Activated T-cell treated with anti-CD3 and anti-CD28 coated beads, Interleukin-2, amount 50 U/mL, for 1 hour (primary cell): Measurements from ENCODE around the gene RASSF7.
A peak's percentile ranks its signal among the peaks of the same experiment; 100 is the strongest.
"Not testable (repeated sequence)": the region's sequence is repeated elsewhere in the genome, so short reads cannot be mapped to it uniquely, and the experiment has no call there.

Experiments used
- DNase-seq: peaks from one replicate; pipeline ENCODE4 v3.0.0-alpha.2; 2020

RASSF7 gene

DNA sequence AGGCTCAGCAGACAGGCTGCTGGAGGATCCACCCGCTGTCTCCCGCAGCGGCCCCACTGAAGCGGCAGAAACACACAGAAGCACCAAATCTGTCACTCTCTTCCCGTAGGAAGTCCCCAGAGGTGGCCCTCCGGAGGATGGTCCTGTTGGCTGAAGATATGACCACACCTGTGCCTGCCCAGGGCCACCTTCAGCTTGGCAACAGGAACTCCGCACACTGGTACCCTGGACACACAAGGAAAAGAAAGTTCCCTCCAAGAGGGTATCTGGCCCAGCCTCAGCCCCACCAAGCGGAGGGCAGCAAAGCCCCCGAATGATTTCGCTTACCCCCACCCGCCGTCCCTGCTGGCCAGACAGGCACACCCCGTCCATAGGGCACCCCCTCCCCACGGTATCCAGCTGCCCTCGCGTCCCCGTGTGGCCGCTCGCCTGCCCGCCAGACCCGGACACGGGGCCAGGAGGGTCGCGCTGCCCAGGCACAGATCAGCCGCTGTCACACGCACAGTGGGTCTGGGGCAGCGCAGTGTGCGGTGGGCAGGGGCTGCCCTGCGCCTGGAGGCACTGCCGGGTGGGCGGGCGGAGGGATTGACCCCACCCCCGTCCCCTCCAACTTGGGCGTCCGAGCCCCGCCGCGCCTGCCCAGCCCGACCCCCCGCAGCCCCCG is 7.0 kb downstream of the RASSF7 start:
- peak; percentile 26 for DNase-seq

GRCh38 chr11:568306-569157 is 7.8 kb downstream of the RASSF7 start:
- peak; percentile 94 for DNase-seq

DNA sequence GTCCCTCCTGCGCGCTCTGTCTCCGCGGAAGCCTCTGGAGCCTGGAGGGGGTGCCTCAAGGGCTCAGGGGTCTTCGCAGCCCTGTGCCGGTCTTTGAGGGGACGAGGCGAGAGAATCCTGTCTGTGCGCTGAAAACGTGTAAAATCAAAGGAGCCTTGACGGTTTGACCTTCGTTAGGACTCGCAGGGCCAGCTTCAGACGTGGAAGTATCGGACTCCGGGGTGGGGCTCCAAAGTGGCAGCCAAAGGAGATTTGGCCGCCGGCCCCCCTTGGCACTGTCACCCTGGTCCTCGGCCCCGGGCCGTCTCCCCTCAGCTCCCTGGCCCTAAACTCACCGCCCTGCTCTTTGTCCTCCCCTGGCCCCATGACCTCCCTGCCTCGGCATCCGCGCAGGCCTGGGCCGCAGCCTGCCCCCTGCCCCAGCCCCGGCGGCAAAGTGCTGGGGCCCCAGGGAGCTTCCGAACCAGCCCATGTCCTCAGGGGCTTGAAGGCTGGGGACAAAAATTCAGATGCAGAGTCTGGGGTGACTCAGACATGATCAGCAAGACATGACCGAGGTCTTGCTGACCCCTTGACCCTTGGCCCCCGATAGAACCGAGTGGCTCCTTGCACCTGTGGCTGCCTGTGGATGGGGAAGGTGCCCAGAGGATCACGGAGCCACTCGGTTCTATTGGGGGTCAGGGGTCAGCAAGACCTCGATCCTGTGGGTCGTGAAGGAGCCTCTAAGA is 8.6 kb downstream of the RASSF7 start:
- no peak for DNase-seq

GRCh38 chr11:571802-572185 is 11.0 kb downstream of the RASSF7 start:
- no peak for DNase-seq

GRCh38 chr11:573146-573759 is 12.5 kb downstream of the RASSF7 start:
- DNase-seq: no peak

DNA sequence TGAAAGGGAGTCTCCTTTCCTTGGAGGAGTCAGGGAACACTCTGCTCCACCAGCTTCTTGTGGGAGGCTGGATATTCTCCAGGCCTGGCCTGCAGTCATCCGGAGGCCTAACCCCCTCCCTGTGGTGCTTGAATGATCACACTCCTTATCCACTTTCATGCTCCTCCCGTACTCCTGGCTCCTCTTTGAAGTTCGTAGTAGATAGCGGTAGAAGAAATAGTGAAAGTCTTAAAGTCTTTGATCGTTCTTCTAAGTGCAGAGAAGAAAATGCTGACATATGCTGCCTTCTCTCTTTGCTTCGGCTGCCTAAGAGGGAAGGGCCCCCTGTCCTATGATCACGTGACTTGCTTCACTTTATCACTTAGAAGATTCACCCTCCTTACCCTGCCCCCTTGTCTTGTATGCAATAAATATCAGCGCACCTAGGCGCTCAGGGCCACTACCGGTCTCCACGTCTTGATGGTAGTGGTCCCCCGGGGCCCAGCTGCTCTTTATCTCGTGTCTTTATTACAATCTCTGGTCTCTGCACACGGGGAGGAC is 13.3 kb downstream of the RASSF7 start:
- not testable (repeated sequence) for DNase-seq

GRCh38 chr11:574632-575312 is 14.0 kb downstream of the RASSF7 start:
- DNase-seq: no peak

DNA sequence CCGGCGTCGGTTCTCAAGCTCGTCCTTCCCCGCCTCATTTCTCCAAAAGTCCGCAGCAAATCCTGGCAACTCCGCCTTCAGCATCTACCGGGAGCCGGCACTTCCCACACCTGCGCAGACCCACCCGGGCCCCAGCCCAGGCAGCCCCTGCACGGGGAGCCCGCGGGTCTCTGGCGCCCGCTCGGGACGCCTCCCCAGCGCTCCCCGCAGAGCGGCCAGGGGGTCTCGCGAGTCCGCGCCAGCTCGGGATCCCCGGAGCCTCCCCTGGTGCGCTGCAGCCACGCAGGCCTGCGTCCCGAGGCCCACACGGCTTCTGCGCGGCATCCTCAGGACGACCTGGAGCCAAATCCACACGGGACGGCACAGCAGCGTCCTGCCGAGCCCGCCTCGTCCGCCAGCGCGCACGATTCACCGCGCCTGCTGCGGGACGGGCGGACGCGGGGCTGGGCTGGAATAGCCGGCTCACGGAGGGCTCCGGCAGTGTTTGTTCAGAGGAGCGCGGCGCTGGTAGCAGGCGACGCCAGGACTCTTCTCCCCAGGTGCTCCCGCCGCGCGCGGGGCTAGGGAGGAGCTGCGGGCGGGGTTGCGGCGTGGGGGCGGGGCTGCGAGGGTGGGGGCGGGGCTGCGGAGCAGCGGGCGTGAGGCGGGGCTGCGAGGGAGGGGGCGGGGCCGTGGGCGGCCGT is 14.7 kb downstream of the RASSF7 start:
- DNase-seq: no peak

DNA sequence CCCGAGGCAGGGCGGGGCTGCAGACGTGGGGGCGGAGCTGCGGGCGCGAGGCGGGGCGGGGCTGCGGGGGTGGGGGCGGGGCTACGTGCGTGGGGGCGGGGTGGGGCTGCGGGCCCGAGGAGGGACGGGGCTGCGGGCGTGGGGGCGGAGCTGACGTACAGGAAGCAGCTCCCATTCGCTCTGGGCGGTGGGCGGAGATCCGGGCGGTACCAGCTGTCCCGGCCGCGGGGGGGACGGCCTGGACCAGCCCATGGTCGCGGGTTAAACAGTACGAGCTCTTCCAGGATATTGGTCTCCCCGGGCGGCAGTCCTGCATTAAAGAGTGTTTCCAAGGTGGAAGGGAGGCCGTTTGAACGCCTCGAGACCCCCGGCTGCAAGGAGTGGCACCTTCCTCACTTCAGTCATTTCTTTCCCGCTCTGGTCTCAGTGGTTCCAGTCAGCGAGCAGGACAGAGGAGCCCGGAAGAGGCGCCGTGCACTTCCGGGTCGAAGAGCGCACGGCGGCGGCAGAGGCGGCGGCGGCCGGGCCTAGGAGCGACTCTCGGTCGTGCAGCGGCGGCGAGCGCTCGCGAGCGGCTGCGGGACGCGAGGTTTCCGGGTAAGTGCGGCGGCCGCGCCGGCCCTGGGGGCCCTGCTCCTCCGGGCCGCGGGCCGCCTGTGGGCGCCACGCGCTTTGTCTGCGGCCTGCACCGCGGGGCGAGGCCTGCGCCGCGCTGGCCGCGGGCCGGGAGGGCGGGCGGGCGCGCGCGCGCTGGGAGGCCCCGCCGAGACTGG is 15.4 kb downstream of the RASSF7 start, which contains the start of gene PHRF1:
PHRF1 (plus strand) TSS at position 475 of the 773 bp plus-strand sequence. CDS start 5,043 bp downstream, outside the sequence.
- DNase-seq: peak; percentile 96

- DNase-seq: no peak
These were observed 16.2 kb downstream of the RASSF7 start for GRCh38 chr11:576811-577610.

GRCh38 chr11:577611-577894 is 16.8 kb downstream of the RASSF7 start:
- DNase-seq: no peak

DNA sequence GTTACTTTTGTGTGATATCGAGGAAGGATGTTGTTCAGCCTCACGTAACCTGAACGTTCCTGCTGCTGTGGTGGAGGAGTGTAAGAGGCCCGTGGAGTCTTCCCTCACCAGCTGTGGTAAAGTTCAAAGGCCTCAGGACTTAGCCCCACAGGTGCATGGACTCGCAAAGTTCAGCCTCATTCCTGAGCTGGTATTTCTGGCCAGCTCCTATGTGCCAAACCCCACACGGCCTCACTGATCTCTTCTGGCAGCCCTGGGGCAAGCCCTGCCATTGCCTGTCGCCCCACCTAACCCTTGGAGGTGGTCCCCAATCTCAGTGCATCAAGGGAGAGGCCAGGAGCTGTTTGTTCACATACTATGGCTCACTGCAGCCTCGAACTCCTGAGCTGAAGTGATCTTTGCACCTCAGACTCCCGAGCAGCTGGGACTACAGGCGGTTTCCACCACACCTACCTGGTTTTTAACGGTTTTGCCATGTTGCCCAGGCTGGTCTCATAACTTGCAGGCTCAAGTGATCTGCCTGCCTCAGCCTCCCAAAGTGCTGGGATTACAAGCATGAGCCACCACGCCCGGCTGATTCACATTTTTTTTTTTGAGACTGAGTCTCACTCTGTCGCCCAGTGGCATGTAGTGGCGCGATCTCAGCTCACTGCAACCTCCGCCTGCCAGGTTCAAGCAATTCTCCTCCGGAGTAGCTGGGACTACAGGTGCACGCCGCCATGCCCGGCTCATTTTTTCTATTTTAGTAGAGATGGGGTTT is 17.7 kb downstream of the RASSF7 start:
- no peak for DNase-seq

- DNase-seq: no peak
These were observed 19.2 kb downstream of the RASSF7 start for GRCh38 chr11:579830-580601.

- no peak for DNase-seq
These were observed 20.6 kb downstream of the RASSF7 start for GRCh38 chr11:581342-581741.

DNA sequence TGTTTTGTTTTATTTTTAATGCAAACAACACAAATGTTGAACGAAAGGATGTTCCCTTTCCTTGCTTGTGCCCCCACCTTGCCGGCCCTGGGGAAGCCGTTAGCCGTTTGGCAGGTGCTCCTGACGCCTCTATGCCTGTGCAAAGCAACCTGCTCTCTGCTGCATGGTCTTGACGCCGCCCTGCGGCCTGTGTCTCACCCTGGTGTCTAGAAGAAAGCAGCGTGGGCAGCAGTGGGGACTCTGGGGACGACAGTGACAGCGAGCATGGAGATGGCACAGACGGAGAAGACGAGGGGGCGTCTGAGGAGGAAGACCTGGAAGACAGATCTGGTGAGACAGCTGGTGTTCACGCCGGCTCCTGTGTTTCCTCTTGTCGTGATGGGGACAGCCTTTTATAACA is 21.0 kb downstream of the RASSF7 start:
- no peak for DNase-seq

DNA sequence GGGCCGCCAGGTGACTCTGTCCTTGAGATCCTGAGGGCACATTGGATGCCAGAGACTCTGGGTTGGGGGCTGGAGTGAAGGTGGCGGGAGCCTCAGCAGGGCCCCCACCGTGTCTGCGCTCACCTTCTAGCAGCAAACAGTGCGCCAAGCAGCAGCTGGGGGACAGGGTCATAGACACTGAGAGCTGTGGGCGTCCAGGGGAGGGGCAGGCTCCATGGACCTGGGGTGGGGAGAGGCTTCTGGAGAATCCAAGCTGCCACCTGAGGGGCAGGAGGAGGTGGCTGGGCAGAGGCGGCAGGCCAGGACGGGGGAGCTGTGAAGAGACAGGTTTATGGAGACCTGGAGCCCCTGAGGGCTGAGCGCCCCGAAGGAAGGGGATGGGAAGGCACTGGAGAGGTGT is 23.5 kb downstream of the RASSF7 start:
- no peak for DNase-seq

DNA sequence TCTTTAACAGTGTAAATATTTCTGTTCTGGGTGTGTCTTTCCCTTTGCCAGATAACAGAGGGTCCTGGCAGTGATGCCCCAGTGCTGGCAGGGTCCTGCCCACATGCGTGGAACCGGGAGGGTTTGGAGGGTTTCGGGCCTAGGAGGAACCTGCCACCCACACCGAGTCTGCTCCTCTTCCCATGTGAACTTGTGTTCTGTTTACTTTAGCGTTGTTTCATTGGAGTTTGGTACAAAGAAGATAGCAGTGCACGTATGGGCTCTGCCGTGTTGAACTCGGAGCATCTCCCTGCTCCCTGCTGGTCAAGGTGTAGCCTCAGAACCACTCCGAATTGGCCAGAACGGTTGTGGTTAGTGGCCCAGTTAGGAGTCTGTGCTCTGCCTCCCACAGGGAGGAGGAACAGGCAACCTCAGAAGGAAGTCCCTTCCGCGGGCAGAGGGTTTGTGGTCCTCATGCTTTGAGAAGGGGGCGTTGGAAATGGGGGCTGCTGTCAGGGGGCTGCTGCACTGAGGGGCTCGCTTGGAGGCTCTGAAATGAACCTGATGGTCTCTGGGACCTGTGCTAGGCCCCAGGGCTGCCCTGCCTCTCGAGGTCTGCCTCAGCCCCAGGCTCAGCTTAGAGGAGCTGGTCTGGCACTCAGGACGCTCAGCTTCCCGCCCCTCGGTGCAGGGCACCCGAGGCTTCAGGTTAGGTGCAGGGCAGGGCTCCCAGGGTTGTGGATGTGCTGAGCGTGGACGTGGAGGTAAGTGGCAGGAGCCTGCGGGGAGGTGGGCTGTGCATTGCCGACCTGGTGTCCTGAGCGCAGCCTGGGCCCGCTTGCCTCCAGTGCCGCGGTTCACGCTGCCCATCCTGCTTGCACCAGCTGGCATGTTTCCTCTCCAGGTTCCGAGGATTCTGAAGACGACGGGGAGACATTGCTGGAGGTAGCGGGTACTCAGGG is 25.9 kb downstream of the RASSF7 start:
- no peak for DNase-seq
